AG20443 (cell line): ENCODE results near the gene KAT2B.

Experiments used
- DNase-seq: peaks from one replicate; pipeline ENCODE4 v3.0.0; 2012; ENCODE audit warnings: low spot score, mixed read lengths

KAT2B gene

DNA sequence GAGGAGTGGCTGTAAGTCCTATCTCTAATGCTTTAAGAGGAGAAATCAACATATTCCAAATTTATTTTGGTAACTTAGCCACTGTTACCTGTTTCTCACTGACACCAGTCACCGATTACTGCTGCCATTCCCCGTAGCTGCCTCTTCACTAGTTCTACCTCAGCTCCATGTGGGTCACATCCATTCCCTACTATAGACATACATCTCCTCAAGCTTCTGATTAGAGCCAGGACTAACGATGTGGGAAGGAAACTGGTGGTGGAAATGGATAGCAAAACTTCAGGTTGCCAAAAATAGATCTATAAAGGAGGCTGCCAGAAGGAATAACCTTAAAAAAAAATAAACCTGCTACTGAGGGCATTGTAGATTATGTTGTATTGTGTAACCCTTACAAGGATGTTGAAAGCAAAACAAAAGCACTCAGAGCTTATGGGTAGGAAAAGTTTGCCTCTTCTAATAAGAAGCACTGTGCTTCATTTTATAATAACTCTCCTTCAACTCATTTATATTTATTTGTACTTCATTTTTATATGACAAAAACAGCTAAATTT lies 56.0 kb downstream of the KAT2B start:
- DNase-seq, result no peak

DNA sequence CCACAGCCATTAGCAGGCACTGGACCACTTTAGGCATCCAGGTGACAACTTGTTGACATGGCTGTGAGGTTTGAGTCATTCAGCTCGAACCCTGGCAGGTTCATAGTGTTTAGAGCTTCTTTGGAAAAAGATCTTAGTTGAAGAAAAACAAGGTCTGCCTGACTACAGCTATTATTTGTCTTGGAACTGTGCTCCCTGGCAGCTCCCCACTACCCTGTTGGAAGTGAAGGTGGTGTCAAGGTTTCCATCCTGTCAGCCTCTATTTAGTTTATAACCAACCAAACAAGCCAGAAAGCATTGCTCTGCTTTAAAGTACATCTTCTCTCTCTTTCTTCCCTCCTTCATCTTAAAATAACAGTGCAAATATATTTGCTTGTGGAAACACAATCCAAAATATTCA lies 56.8 kb downstream of the KAT2B start:
- no peak for DNase-seq

DNA sequence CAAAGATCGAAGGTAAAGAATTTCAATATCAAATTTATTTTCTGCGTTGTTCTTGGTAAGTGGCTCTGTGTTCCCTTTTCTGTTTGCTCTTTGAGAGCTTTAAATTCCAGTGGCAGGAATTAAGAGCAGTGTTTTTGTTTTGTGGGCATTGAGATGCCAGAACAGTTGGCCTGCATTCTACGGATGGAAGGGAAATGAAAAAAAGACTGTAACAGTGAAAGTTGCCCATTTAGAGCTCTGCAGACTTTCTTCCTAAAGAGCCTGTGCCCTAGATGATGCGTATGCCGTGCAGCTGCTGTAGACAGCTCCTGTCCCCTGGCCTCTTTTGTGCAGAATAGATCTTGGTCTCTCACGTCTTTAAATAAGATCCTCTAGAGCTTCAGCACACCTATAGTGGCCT lies 58.8 kb downstream of the KAT2B start:
- DNase-seq, result no peak

DNA sequence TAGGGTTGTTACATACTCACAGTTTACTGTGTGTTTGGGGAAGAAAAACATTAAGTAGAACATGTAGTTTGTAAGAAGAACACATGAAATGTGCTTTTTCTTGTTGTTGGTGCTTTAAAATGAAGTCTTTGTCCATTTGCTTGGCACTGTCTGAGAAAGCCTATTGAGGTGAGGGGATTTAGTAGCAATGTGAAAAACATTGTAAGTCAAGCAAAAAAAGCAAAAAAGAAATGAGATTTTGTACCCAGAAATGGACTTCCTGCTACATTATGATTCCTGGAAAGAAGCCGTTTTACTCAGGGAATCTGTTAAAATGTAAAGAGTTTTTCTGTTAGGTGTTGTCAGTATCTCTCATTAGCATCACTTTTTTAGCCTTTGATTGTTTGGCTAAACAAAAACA lies 59.9 kb downstream of the KAT2B start:
- no peak for DNase-seq

DNA sequence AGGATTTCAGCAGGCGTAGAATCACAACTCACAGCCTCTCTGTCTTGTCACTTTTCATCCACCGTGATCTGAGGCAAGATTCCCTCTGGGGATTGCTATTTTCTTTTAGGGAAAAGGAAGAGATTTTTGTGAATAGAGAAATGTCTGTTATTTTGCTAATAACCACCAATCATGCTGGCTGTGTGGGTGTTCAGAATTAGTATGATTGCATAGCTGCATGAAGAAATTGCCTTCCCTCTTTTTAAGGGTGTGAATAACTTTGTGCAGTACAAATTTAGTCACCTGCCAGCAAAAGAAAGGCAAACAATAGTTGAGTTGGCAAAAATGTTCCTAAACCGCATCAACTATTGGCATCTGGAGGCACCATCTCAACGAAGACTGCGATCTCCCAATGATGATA lies 60.8 kb downstream of the KAT2B start:
- DNase-seq, result no peak

DNA sequence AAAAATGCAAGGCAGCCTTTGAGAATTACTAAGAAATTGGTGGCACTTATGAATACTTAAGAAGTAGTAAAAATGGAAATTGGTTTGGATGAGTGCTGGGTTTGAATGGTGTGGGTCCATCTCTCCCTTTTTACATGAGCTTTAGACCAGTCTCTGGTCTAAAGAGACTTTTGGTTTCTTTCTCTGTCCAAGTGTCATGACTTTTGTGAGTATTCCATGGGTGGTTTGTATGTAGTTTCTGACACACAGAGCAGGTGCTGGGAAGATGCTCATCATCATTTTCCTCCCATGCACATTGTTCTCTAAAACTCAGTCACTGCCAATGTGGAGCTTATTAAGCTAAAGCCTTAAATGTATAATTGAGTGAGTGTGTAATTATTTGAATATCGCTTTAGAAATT lies 63.5 kb downstream of the KAT2B start:
- DNase-seq, result no peak

DNA sequence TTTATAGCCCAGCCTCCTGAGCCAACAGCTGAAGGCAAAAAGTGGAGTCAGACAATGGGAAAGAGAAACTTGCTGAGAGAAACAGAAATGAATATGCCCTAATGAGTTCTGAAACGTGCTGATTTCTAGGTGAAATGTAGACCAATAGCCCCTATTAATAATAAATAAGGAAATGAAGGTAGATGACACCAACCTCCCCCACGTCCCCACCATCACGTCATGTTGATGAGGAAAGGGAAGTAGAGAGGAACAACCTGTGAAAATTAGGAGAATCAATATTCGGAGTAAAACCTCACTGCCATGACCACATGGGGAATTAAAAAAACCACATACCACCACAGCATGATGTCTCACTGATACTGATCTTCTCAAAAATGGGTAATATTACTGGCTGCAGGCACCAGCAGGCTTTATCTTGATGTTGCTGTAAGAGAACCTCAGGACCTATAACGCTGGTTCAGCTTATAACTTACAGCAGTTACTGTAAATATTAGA lies 64.0 kb downstream of the KAT2B start:
- DNase-seq, result no peak

DNA sequence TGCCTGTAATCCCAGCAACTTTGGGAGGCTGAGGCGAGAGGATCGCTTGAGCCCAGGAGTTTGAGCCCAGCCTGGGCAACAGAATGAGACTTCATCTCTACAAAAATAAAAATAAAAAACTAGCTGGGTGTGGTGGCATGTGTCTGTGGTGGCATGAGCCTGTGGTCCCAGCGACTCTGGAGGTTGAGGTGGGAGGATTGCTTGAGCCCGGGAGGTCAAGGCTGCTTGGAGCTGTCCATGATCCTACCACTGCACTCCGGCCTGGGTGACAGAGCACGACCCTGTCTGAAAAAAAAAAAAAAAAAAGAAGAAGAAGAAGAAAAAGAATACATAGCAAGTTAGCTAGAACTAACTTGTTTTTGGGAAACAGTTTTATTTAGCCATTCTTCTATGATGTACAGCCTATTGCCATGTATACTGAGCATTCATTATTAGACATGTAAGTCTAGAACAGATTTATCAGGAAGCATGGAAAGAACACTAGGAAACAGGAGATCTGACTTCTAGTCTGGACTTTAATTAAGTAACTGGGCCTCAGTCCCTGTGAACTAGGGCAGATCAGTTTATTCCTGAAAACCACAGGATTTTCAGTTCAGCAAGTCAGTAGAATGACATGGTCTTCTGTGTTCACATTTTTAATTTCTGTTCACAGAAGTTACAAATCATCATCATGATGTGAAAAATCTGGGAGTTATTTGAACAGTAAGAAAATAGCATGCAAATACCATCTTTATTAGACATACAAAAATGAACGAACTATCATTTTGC lies 65.5 kb downstream of the KAT2B start:
- no peak for DNase-seq

DNA sequence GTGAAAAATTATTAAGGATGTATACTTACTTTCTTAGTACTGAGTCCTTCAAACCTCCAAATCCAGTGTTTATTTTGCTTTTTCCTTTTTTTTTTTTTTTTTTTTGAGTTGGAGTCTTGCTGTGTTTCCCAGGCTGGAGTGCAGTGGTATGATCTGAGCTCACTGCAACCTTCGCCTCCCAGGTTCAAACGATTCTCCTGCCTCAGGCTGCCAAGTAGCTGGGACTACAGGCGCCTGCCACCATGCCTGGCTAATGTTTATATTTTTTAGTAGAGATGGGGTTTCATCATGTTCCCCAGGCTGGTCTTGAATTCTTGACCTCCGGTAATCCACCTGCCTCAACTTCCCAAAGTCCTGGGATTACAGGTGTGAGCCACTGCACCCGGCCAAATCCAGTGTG lies 67.5 kb downstream of the KAT2B start:
- no peak for DNase-seq

DNA sequence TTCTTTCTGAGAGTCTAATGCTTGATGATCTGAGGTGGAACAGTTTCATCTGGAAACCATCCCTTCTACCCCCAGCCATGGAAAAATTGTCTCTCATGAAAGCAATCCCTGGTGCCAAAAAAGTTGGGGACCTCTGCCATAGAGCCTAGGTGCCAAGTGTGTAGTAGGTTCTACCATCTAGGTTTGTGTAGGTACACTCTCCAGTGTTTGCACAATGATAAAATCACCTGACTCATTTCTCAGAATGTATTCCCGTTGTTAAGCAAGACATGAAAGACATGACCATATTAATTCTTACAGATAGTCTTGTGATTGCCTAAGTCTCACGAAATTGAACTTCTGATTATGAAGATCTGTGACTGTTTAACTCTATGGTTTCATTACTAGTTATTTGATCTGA lies 68.6 kb downstream of the KAT2B start:
- no peak for DNase-seq

DNA sequence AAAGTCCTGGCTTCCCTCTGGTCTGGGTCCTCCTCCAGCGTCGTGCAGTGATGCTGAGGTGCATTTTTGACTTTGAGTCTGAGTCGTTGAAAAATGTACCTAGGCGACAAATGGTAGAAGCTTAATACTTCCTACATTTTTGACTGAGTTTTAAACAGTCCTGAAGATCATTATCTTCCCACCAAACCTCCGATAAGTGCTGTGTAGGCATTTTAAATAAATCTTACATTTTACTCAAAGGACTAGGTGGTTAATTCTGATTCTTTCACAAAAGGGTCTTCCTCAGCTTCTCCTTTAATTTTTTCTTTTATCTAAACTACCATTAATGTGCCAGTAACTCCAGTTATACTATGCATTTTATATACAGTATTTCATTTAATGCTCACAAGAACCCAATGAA lies 70.6 kb downstream of the KAT2B start:
- DNase-seq, result no peak

DNA sequence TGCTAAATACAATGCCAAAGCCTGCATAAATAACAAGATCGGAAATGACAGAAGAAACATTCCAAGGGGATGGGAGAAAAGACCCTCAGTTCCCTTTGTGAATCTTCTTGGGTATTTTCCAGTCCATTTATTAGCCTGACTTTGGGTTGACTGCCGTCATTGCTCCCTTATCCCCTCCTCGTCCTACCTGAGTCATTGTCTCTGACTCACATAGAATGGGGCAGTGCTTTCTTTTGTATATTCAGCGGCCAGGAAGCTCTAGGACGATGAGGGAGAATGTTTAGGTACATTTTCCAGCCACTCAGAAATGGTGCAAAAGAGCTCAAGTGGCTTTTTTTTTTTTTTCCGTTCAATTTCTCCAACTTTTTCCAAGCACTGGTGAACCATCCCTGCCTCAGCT lies 71.6 kb downstream of the KAT2B start:
- DNase-seq, result no peak

DNA sequence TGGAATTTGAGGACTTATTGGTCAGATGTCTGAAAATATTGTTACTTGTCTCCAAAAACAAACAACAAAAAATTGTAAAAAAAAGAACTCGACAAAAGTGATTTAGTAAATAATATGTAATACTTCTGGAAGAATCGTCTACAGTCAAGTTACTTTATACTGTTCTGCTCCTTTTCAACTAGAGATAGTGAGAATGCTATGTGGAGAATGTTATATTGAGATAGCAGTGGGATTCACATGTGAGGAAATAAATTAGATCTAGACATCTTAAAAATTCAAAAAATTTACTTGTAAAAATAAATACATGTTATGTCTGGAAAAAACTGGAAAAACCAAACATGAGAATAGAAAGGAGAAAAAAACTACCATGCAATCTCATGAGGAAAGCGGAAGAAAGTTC lies 80.8 kb downstream of the KAT2B start:
- no peak for DNase-seq

DNA sequence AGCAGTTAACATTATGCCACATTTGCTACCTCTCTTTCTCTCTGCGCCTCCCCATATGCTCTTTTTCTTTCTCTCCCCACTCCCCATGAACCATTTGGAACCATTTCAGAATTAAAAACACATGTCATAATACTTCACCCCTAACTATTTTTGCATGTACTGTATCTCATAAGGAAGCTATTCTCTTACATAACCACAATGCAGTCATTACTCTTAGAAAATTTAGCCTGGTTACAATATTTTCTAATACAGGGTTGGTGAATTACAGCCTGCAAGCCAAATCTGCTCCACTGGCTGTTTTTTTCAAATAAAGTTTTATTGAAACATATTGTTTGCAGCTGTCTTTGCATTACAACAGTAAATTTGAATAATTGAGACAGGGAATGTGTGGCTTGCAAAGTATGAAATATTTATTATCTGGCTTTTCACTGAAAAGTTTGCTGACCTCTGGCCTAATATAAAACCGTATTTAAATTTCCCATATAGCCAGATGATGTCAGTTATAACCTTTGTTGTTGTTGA lies 82.9 kb downstream of the KAT2B start:
- DNase-seq, result no peak

DNA sequence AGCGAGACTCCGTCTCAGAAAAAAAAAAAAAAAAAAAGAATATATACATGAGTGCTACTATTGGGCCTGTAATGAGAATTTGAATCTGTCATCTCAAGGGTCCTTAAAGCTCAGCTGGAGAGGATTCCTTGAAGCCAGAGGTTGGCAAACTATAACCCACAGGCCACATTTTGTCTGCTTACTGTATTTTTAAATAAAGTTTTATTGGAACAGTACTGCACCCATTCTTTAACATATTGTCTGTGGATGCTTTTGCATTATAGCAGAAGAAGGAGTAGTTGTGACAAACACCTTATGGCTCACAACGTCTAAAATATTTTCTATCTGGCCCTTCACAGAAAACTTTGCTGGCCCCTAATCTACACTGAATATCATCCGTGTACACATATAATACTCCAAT lies 85.0 kb downstream of the KAT2B start:
- DNase-seq, result no peak

DNA sequence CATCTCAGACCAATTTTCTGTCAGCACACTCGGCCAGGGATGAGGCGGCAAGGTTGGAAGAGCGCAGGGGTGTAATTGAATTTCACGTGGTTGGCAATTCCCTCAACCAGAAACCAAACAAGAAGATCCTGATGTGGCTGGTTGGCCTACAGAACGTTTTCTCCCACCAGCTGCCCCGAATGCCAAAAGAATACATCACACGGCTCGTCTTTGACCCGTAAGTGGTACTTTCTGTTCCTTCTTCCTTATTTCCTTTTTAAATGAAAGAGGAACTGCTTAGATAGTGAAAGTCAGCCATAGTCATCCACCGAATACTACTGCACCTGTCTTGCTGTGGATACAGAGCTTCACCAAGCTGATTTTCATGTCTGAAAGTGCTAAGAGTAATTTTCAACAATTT lies 85.7 kb downstream of the KAT2B start:
- peak; percentile 9 for DNase-seq

DNA sequence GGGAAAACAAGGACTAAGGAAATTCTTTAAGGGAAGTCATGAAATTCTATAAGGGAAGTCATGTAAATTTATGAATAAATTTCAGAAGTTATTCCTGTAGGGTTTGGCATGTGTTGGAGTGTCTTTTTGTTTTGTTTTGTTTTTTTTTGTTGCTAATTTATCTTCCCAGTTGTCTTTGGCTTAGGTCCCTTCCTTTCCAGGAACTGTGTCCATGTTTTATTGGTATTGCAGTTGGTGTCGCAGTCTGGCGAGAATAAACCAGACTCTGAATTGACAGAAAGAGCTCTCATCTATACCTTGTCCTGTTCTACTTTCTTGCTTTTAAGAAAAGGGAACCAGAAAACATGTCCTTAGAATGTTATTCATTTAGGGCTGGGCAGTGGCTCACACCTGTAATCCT lies 88.1 kb downstream of the KAT2B start:
- no peak for DNase-seq

DNA sequence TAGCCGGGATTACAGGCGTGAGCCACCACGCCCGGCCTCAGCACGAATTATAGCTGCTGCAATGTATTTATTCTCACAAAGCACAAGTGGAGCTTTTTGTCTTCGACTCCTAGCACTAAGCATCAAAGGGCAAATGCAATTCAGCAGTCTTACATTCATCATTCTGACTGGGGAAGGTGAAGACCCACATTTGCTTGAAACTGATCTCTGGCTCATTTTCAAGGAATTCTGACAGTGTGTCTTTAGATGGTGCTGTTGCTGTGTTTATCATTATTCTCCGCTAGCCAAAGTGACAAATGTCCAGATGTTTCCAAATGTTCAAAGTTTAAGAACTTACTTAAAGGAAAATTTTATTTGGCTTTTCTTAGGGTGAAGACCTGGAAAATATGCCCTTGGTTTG lies 89.9 kb downstream of the KAT2B start:
- no peak for DNase-seq

DNA sequence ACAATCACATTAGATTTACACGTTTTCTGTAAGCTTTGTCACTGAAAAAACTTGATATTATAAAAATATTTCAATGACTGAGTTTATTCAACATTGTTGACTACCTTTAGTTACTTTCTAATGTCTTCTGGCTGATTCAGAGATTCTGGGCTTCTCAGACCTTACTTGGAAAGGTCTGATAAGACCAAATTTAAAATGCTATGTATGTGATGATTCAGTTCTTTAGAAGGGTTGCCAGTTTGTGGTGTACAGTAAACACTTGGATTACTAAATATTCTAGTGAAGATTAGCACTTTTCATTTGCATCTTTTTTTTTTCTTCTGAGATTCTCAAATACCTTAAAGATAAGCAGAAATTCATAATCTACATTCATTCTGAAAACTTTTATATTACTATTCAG lies 96.0 kb downstream of the KAT2B start:
- DNase-seq, result no peak

DNA sequence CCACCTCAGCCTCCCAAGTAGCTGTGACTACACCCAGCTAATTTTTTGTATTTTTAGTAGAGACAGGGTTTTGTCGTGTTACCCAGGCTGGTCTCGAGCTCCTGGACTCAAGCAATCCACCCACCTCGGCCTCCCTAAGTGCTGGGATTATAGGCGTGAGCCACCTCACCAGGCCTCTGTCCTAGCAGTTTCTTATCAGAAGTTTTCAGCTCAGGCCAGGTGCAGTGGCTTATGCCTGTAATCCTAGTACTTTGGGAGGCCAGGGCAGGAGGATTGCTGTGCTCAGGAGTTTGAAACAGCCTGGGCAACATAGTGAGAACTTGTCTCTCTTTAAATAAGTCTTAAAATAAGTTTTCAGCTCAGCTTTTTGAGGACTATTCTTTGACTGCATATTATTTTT lies 97.4 kb downstream of the KAT2B start:
- DNase-seq, result no peak

DNA sequence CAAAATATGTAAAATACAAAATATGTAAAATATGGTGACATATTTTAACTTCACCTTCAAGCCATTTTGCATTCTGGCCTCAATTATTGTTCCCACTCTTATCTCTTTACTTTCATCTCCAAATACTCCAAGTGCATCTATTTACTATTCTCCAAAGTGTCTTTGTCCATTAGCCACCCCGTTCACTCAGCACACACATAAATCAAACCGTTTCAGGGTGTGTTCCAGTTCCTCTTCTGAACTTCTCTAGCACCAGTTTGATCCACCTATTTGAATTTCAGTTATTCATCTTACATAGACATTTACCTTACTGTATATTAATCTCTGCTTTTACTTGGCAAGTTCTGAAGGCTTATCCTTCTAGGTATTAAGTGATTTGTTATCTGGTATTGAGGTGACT lies 100.6 kb downstream of the KAT2B start:
- no peak for DNase-seq

DNA sequence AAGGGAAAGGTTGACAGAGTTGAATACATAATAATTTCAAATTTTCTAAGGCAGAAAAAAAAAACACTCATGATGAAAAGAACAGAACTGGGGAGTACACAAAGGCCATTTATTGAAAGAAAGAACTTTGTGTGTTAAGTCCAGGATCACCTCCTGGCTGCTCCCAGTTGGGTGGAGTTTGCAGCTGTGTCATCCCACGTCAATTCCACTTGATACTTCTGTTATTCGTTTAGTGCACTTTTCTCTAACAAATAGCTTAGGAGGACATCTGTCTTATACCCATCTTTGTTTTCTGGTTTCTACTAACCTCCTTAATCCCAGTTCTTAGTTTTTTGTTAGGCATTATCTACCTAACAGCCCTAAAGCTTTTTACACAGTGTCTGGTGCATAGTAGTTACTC lies 101.1 kb downstream of the KAT2B start:
- DNase-seq, result peak; percentile 9

DNA sequence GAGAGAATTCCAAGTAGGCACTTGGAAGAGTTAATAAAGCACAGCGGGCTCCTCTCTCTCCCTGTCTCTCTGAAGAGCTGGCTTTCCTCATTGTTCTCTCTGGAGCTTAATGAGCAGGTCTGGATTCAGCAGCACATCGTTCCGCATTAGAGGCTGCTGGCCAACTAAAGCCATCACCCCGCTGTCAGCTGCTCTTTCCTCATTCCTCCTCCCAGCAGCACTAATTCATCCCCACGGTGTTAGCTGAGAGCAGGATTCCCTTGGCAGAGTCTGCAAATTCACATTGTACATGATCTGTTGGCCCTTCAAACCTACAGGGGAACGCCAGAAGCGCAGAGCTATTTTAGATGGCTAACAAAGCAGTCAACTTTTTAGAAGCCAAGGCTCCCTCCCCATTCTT lies 101.6 kb downstream of the KAT2B start:
- DNase-seq, result peak; percentile 32

DNA sequence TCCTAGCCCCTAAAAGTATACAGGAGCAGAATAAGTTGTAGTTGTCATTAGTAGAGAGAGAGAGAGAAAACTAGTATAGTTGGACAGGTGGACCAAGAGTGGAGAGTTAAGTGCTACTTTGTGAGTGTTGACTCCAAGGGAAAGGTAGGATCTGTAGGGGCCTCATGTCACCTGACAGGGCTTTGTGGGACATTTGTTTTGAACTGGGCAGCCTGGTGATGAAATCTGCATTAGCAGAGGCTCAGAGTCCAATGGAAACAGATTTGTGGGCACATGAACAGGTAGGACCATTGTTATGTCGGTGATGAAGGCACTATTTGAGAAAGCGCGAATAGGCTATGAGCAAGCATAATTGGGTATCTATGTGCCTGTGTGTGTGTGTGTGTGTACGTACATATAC lies 102.3 kb downstream of the KAT2B start:
- no peak for DNase-seq
